Inflammatory macrophage (primary cell): Measurements from ENCODE around the gene CCDC78.
"Not testable (repeated sequence)": the region's sequence is repeated elsewhere in the genome, so short reads cannot be mapped to it uniquely, and the experiment has no call there.

Source experiments
- DNase-seq, 2 donors: peaks; one replicate each; pipeline ENCODE4 v3.0.0-alpha.2; 2020 to 2022

Gene CCDC78

GRCh38 chr16:692356-693108 is 33.7 kb downstream of the CCDC78 start:
- no peak for DNase-seq

DNA sequence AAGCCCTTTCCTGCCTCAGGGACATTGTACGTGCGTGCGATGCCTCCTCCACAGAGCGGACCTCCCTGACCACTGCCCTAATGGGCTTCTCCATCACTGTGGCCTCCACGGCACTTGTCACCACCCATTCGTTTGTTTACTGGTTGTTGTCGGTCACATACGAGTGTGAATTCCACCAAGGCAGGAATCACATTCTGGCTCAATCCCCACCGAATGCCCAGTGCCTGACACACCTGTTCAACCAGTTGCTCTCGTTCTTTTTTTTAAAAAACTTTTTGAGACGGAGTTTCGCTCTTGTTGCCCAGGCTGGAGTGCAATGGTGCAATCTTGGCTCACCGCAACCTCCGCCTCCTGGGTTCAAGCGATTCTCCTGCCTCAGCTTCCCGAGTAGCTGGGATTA is 35.0 kb downstream of the CCDC78 start:
- not testable (repeated sequence) for DNase-seq

GRCh38 chr16:689175-689897 is 36.9 kb downstream of the CCDC78 start:
- DNase-seq: no peak

GRCh38 chr16:687499-687898 is 38.7 kb downstream of the CCDC78 start:
- no peak for DNase-seq

- DNase-seq: no peak
Measured at GRCh38 chr16:686459-687260, 39.6 kb downstream of the CCDC78 start.

DNA sequence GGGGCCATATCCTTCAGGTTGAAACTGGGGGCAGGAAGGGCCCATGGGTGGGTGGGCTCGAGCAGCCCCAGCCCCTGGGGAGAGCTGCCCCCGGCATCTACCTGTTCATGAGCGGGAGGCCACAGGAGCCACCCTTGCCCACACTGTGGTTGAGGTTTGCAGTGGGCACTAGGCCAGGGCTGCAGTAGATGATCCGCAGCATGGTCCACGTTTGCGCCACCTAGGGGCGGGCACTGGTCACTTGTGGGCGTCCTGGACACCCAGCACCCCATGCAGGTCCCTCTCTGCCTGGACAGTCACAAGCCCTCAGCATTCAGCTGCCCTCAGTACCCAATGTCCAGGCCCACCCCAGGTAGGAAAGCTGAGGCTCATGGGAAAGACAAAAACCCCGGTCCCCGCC is 40.3 kb downstream of the CCDC78 start:
- DNase-seq: peak; percentile 19 to 38

DNA sequence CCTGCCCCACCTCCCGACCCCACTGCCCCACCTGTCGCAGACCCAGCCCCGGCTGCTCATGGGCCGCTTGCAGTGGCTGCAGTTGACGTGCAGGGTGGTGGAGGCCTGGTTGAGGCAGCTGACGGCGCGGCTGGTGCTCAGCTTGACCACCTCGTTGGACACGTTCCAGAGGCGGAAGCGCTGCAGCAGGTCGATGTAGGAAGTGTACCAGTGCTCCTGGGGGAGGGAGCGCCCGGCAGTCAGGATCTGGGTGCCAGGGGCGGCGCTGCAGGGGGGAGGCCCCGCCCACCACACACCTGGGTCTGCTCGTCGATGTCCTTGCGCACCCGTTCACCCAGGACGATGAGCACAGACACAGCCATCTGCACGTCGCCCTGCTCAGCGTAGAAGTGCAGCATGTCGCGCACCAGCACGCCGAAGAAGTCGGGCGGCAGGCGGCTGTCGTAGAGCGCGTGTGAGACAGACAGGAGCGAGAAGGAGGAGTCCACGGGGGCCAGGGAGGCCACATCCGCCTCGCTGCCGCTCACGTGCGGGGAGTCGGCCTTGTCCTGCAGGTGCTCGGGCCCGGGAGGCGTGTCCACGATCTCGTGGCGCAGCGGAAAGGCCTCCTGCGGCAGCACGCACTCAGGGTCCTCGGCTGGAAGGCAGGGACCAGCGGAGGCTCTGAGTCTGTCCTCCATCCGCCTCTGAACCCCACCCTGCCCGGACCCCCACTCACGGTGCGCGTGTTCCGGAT is 41.1 kb downstream of the CCDC78 start:
- DNase-seq: no peak

DNA sequence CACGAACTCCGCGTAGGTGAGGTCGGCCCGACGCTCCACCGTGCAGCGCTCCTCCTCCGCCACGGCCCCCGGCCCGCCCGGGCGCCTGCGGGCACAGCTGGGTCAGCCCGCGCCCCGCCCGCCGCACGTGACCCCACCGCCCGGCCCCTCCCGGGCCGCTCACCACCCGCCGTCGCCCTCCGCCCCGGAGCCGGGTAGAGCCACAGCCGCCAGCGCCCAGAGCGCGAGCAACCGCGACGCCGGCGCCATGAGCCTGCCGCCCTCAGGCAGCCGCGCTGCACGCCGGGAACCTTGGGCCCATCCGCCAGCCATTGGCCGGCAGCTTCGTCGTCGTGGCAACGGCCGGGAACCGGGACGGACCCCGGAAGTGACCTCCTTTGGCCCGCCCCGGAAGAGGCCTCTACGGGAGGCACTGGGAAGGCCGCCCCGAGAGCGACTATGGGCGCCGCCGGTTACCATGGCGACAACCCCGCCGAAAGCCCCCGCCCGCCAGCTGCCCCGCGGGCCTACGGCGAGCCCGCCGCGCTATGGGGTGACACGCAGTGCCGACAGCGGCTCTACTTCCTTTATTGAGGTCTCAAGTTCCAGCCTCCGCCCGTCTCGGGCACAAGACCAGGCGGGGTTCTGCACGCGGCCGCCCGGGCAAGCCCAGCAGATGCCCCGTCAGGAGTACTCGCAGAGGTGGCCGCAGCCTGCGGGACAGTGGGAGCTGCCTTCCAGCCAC is 42.0 kb downstream of the CCDC78 start, which contains the start of gene JMJD8:
Gene JMJD8, minus strand, starts transcription at position 264 of the 724 bp plus-strand sequence. Its CDS starts 15 bp downstream, at position 249.
- DNase-seq: peak; percentile 96 to 97

DNA sequence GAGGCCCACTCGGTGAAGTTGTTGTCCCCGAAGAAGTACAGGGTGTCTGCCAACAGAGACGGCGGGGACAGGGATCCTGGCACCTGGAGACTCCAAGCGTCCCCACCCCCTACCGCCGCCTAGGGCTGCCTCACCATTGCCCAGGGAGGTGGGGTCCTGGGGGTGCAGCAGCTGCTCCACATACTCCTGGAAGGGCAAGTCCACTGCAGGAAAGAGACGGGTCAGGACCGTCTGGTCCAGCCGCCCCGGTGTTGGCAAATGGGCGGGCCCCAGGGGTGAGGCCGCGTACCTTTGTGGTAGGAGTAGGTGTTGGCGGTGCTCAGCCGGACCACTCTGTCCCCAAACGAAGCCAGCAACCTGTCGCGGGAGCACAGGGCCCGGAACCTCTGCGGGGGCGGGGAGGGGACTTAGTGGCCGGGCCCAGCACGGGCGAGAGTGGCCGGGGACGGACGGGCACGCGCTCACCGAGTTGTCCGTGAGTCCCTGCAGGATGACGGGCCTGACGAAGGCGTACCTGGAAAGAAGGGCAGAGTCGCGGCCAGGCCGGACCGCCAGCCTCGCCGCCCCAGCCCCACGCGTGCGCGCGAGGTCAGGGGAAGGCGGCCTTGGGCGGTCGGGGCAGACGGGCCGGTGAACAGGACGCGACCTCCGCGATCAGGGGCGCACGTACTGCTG is 42.7 kb downstream of the CCDC78 start:
- no peak for DNase-seq

DNA sequence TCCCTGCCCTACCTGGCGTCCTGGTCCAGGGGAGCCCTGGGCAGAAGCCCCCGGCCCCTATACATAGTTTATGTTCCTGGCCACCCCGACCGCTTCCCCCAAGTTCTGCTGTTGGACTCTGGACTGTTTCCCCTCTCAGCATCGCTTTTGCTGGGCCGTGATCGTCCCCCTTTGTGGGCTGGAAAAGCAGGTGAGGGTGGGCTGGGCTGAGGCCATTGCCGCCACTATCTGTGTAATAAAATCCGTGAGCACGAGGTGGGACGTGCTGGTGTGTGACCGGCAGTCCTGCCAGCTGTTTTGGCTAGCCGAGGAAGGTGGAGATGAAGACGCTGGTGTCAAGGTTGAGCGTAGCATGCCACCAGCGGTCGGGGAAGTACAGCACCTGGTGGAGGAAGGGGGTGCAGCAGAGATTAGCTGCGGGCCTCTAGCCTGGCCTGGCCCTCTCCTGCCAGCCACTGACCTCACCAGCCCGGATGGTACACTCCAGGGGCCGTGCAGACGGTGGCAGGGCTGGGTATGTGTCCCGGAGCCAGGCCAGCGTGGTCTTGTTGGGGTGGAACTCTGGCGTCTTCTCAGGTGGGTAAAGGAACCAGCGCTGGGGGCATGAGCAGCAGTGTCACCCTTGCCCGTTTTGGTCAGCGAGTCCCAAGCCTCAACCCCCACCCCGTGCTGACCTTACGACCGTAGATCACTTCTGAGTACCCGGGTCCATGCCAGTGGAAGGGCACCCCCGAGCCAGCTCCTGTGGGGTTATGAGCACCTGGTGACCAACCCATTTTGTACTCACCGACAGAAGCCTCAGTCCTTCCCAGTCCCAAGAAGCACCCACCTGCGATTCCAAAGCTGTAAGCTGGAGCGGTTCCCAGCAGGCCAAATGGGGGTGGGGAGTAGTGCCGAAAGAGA is 43.5 kb downstream of the CCDC78 start:
- DNase-seq: no peak

- DNase-seq: no peak
Measured at GRCh38 chr16:681746-682427, 44.4 kb downstream of the CCDC78 start.

DNA sequence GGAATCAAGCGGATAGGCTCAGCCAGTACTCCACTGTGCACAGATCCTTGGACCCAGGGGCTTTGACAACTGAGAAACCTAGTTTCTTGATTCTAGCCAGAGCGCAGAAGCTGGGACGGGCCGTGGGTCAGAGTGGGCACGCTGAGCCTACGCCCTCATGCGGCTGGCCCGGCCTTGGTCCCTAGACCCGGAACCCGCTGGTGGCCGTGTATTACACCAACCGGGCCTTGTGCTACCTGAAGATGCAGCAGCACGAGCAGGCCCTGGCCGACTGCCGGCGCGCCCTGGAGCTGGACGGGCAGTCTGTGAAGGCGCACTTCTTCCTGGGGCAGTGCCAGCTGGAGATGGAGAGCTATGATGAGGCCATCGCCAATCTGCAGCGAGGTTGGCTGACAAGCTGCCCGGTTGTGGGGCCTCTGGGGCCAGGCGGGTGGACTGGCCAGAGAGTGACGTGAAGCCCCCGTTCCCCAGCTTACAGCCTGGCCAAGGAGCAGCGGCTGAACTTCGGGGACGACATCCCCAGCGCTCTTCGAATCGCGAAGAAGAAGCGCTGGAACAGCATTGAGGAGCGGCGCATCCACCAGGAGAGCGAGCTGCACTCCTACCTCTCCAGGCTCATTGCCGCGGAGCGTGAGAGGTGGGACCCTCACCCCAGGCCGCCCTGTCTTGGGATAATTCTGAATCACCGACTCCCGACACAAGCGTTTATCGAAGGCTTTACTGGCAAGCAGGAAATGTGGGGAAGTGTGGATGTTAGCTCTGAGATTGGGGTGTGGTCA is 45.1 kb downstream of the CCDC78 start:
- peak; percentile 4 to 56 for DNase-seq

- DNase-seq: no peak
Measured at GRCh38 chr16:680625-680945, 45.7 kb downstream of the CCDC78 start.

DNA sequence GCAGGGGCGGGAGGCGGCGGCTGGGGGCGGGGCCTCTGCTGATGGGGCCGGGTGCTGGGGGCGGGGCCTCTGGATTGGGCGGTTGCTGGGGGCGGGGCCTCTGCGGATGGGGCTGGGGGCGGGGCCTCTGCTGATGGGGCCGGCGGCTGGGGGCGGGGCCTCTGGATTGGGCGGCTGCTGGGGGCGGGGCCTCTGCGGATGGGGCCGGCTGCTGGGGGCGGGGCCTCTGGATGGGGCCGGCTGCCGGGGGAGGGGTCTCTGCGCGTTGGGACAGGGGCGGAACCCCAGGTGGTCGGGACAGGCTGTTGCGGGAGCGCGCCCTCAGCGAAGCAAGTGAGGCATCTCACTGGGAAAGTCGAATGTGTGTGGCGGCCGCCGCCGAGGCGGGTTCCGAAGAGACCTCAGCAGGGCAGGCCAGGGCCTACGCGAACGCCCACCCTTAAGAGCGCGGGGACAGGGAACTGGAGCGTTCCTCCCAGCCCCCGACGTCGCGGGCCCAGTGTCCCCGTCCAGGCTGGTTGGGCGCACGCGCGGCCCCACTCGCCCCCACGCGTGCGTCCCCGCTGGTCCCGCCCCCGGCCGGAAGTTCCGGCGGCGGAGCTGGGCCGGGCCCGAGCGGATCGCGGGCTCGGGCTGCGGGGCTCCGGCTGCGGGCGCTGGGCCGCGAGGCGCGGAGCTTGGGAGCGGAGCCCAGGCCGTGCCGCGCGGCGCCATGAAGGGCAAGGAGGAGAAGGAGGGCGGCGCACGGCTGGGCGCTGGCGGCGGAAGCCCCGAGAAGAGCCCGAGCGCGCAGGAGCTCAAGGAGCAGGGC is 46.2 kb downstream of the CCDC78 start, which contains the start of gene STUB1:
Gene STUB1, plus strand, starts transcription at position 597 of the 811 bp plus-strand sequence. Its CDS starts 116 bp downstream, at position 713.
- peak; percentile 84 to 95 for DNase-seq

DNA sequence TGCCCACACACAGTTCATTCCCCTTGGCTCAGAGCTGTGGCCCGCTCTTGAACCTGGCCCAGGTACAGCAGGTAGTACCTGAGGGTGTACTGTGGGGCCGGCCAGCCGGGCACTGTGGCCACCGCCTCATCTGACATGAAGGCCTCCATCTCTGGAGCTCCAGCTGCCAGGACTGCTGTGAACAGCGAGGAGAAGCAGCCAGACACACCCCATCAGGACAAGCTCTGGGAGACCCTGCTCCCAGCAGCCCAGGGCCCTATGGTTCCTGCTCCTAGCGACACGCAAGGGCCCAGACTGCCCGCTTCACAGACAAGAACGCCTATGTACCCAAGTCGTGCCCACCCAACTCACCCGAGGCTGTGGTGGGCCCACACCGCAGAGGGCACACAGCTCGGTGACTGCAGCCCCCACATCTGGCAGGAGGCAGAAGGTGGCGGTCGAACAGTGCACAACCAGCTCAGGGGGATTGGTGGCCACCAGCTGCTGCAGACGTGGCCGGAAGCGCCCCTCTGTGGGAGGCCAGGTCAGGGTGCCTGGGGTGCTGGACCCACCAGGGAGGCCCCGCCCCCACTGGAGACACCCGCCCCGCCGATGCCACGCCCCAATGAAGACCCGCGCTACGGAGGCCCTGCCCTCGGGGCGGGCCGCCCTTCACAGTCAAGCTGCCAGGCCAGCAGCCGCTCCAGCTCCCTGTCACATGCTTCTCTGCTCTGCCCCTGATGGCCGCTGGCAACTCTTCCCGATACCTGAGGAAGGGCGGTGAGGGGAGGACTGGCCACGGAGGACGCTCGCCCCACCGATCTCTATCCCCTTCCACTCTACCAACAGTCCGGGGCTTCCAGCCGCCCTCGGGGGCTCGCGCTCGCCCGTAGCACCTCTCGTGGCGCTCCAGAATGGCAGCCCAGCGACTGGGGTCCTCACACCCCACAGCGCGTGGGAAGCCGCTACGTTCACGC is 47.1 kb downstream of the CCDC78 start:
- peak; percentile 43 to 63 for DNase-seq

GRCh38 chr16:678209-678857 is 47.9 kb downstream of the CCDC78 start:
- DNase-seq: no peak
